ENCODE results near the gene PPEF1. TPM values are rescaled to one million over a fixed set of nuclear protein-coding genes. Genes with fewer than 3 reads are reported as not detected.

Gene PPEF1
- total and polyA plus RNA-seq, 2 experiments from 2014 or later, result 0.76 TPM; not detected in 1

DNA sequence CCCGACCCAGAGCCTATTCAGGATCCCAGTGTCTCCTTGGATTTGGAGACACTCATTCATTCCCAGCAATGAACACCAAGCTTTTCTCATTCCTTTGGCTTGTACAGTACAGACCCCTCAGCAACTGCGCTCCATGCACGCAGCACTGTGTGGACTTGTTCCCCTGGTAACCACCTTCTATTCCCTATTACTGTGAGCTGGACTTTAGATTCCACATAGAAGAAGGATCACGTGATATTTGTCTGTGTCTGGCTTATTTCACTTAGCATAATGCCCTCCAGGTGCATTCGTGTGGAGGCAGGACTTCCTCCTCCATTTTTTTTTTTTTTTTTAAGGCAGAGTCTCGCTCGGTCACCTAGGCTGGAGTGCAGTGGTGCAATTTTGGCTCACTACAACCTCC lies 170.0 kb downstream of the PPEF1 start (continued):
- TF ChIP-seq, protein P1, sequence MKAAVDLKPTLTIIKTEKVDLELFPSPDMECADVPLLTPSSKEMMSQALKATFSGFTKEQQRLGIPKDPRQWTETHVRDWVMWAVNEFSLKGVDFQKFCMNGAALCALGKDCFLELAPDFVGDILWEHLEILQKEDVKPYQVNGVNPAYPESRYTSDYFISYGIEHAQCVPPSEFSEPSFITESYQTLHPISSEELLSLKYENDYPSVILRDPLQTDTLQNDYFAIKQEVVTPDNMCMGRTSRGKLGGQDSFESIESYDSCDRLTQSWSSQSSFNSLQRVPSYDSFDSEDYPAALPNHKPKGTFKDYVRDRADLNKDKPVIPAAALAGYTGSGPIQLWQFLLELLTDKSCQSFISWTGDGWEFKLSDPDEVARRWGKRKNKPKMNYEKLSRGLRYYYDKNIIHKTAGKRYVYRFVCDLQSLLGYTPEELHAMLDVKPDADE (IDR thresholded peaks at IDR 0.05), result no peak
- TF ChIP-seq, protein P2, sequence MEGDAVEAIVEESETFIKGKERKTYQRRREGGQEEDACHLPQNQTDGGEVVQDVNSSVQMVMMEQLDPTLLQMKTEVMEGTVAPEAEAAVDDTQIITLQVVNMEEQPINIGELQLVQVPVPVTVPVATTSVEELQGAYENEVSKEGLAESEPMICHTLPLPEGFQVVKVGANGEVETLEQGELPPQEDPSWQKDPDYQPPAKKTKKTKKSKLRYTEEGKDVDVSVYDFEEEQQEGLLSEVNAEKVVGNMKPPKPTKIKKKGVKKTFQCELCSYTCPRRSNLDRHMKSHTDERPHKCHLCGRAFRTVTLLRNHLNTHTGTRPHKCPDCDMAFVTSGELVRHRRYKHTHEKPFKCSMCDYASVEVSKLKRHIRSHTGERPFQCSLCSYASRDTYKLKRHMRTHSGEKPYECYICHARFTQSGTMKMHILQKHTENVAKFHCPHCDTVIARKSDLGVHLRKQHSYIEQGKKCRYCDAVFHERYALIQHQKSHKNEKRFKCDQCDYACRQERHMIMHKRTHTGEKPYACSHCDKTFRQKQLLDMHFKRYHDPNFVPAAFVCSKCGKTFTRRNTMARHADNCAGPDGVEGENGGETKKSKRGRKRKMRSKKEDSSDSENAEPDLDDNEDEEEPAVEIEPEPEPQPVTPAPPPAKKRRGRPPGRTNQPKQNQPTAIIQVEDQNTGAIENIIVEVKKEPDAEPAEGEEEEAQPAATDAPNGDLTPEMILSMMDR (conservative IDR thresholded peaks at IDR 0.05; ENCODE audit: low read depth in 2 of 2), result no peak

Other genes with a start within 250 kb of the PPEF1 start
- not detected in 2 replicates for gene RS1, start 35.5 kb upstream of the PPEF1 start, total RNA-seq (2014; rRNA removed; shearing (Covaris generic))
- not detected in 2 replicates for gene RS1, start 35.5 kb upstream of the PPEF1 start, polyA plus RNA-seq (2016; fragmentation: Nextera tagmentation; extraction: Ambion mirVana)

Measured in GM23338 (cell line).